CD4-positive, alpha-beta T cell treated with Interleukin-4 for 1 hour (primary cell): ENCODE results near the gene CTU2.

ENCODE experiments used
- DNase-seq, 2 donors: peaks; one replicate each; pipeline ENCODE4 v3.0.0-alpha.2; 2020 to 2022

The CTU2 gene

DNA sequence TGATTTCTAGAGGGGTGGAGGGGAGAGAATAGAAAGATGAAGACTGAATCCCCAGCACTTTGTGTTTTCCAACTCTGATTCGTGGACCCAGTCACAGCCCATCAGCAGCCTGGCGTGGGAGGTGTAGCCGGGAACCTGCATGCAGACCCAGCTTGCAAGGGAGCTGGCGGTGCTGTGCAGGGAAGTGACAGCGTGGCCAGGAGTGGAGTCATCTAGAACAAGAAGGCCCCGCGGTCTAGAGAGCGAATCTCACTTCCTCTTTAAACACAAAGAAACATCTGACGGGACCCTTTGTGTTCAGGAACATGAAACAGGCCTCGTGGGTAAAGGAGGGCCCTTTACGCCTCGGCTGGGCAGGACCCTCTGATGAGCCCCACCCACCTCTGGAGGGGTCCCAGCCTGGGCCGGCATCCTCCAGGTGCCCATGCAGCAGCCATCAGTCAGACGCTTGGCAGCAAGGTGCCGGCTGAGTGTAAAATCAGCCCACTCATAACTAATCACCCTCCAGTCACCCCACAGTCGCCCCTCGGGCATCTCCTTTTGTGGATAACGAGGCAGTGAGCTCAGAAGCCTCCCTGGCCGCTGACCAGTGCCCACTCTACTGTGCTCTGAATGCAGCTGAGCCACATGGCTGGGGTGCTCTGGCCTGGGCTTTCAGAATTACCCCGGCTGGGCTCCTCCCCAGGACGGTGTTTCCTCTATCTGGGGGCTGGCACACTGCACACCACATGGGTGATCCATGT is 24.4 kb upstream of the CTU2 start:
- peak; percentile 57 to 80 for DNase-seq

GRCh38 chr16:88684569-88685155 is 21.6 kb upstream of the CTU2 start:
- no peak for DNase-seq

- peak; percentile 59 to 62 for DNase-seq
Measured at GRCh38 chr16:88685156-88686061, 20.9 kb upstream of the CTU2 start.

DNA sequence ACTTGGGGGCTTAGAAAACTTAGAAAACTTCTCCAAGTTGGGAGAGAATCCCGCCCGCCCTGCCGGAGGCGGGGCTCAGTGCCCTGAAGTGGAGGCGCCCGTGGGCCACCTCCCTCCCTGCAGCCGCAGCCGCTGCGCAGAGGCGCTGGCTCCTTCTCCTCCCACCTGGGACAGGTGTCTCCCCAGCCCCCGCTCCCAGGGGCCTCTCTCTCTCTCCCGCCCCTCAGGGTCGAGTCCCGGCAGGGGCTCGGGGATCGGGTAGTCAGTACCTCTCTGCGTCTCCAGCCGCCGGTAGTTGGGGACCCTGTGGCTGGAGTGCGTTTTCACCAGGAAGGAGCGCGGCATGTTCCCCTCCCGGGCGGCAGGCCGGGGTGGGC is 20.3 kb upstream of the CTU2 start:
- peak in 1 of 2 donors; percentile 28 for DNase-seq

- DNase-seq = peak; percentile 81 to 86
Measured at GRCh38 chr16:88686439-88687253, 19.7 kb upstream of the CTU2 start, which contains the start of gene SNAI3. TSS of gene SNAI3 (minus strand) at chr16:88686507. CDS start at chr16:88686406, 101 bp downstream.

- no peak for DNase-seq
Measured at GRCh38 chr16:88687254-88687576, 19.1 kb upstream of the CTU2 start.

- DNase-seq = no peak
Measured at GRCh38 chr16:88687676-88688012, 18.7 kb upstream of the CTU2 start.

GRCh38 chr16:88688013-88688778 is 18.1 kb upstream of the CTU2 start:
- no peak for DNase-seq

- no peak for DNase-seq
Measured at GRCh38 chr16:88690341-88691128, 15.8 kb upstream of the CTU2 start.

- DNase-seq = no peak
Measured at GRCh38 chr16:88691129-88691813, 15.0 kb upstream of the CTU2 start.

DNA sequence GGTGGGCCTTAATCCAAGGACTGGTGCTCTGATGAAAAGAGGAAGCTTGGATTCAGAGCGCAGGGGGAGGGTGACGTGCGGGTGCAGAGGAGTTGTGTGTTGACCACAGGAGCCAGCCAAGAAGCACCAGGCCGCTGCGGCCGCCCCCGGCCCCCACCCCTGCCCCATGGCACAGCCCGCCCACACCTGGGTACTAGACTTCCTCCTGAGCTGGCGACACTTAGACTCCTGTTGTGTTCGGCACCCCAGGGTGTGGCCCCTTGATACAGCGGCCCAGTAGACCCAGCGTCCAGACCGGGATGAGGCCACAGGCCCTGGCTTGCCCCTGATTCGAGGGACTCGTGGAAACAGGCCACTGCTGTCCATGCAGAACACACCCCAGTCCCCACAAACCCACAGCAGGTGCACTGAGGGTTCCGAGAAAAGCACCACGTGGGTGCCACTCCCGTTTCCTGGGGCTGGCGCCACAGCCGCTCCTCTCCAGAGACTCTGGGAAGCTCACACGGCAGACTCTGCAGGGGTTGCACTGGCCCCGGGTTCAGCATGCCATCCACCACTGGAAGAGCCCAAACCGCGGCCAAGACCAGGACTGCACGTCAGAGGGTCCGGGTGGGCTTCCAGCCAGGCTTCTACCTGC is 14.3 kb upstream of the CTU2 start:
- peak; percentile 52 to 64 for DNase-seq

GRCh38 chr16:88692861-88693260 is 13.4 kb upstream of the CTU2 start:
- no peak for DNase-seq

- DNase-seq = no peak
Measured at GRCh38 chr16:88693420-88694177, 12.7 kb upstream of the CTU2 start.

GRCh38 chr16:88694221-88695087 is 11.8 kb upstream of the CTU2 start:
- no peak for DNase-seq

DNA sequence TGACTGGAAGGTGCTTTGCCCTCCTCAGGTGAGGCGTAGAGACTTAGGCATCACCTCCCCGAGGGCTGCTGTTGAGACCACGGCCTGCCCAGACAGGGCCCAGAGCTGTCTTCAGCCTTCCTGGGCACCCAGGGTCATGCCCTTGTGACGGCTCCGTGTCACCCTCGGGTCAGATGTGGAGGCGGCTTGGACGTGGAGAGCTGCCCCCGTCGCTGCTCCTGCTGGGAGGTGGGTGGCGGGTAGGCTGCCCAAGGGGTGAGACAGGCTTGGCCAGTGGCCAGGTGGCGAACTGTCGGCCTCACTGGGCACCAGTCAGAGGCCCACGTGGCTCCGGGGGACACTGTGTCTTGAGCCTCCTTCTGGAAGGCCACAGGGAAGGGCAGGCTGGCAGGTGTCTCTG is 11.1 kb upstream of the CTU2 start:
- no peak for DNase-seq

- no peak for DNase-seq
Measured at GRCh38 chr16:88695753-88696152, 10.6 kb upstream of the CTU2 start.

- no peak for DNase-seq
Measured at GRCh38 chr16:88696441-88696840, 9.9 kb upstream of the CTU2 start.

- DNase-seq = no peak
Measured at GRCh38 chr16:88697116-88697830, 9.0 kb upstream of the CTU2 start.
